IPS DF 4.7 (cell line): ENCODE results near the gene TM4SF1.
"Not testable (repeated sequence)": the region's sequence is repeated elsewhere in the genome, so short reads cannot be mapped to it uniquely, and the experiment has no call there.

Experiments
- DNase-seq: peaks from one replicate; pipeline ENCODE4 v3.0.0-alpha.2; 2013; ENCODE audit warnings: low spot score; ENCODE audit errors: extremely low read depth

The TM4SF1 gene

DNA sequence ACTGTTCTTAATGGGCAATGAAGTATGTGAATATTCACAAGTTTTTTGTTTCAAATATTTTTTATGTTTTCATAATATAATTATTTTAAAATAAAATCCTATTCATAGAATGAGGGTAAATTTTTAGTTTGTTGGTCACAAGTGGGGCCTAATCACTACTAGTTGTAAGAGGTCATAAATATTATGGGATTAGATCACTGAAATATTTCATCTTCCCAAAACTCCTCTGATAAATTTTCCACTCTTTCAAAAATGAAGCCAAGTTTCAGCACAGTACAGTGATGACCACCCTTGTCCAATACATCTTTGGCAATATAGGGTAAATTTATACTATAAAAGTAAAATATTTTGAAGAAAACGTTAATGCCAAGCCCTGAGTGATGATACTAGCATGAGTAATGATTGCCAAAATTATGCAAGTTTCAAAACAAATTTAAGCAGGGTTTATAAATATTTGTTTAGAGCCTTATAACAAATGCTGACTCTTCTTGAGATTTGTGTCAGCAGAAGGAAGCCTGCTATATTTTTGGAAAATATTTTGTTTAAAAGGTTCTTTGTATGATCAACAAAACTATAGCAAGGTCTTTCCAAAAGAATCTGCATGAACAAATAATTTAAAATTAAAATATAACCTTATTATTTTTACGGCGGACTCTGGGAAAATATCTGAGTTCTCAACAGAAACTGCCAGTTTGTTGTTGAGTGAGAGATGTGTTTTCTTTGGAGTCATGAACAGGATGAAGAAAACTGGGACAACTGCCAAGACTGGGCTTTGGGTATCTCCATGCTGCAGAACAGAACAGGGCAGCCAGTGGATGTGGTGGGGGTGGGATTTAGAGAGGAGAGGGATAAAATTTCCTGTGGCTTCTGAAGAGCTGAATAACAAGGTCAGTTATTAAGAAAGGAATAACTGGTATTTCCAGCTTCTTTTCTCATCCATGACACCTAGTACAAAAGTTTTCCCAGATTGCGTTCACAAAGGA, 17.9 kb upstream of the TM4SF1 start:
- no peak for DNase-seq

DNA sequence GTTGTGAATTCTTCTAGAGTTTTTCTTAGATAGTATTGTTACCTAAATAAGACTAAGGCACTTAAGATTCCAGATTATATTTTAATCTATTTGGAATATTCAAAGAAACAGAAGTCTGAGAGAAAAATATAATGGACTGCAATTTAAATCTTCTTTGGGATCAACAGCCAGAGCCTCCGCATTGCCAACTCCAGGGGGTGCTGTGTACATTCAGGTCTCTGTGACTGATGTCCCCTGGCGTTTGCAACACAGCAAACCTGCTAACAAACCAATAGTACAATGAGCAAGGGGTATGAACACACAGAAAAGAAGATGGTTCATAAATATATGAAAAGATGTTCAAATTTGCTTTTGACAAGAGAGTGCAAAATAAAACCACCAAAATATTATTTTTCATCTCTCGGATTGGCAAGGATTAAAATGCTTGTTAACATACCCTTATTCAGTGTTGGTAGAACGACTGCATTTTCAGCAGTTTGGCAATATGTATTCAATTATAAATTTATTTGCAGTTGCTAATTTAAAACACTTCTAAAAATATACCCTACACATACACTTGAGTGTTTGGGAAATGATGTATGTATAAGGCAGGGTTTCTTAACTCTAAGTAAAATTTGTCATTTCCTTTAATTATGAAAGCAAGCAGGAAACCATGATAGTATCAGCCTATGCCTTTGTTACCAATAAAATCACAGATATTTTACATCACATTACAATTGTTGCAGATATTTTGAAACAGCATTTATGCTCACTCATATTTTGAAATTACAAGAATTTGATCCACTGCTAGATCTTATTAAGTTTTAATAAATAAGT, 16.1 kb upstream of the TM4SF1 start:
- no peak for DNase-seq

DNA sequence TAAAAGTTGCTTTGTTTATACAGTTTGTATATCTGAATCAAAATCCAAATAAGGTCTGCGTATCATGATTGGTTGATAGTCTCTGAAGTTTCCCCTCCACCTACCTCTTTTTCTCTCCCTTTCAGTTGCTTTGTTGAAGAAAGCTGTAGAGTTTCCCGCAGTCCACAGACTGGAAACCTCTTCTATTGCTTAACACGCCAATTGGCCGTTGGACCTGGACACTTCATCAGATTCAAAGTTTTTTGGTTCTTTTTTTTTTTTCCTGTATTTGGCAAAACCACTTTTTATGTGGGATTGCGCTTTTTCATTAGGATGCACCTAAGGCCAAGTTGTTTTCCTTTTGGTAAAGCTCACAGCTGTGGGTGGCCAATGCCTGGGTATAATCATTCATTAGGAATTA, 14.5 kb upstream of the TM4SF1 start:
- DNase-seq: no peak

DNA sequence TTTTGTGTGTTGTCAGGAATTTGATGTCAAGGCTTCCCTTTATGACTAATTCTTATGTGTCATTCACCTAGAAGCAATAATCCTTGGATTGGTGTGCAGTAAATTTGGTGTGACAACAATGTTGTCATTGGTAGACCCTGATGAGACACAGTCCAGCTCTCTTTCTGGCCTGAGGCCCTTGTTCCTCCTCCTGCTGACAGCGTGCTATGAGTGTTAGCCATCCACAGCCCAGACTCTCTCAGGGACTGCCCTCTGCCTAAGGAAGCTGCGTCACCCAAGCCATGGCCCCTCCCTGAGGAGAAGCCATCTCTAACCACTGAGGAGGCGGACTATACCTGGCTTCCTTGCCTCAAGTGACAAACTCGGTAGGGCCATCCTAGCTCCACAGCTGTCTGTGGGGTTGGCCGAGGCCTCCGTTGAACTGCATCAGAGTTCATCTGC, 13.3 kb upstream of the TM4SF1 start:
- no peak for DNase-seq

DNA sequence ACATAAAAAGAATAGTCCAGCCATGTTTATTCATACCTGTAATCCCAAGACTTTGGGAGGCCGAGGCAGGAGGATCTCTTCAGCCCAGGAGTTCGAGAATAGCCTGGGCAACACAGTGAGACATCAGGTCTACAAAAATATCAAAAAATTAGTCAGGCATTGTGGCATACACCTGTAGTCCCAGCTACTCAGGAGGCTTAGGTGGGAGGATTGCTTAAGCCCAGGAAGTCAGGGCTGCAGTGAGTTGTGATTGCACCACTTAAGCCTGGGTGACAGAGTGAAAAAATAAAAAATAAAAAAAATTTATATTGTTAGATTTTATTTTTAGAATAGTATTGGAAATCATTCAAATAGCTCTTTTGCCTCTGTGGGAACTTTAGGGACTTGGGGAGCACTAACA, 12.8 kb upstream of the TM4SF1 start:
- no peak for DNase-seq

DNA sequence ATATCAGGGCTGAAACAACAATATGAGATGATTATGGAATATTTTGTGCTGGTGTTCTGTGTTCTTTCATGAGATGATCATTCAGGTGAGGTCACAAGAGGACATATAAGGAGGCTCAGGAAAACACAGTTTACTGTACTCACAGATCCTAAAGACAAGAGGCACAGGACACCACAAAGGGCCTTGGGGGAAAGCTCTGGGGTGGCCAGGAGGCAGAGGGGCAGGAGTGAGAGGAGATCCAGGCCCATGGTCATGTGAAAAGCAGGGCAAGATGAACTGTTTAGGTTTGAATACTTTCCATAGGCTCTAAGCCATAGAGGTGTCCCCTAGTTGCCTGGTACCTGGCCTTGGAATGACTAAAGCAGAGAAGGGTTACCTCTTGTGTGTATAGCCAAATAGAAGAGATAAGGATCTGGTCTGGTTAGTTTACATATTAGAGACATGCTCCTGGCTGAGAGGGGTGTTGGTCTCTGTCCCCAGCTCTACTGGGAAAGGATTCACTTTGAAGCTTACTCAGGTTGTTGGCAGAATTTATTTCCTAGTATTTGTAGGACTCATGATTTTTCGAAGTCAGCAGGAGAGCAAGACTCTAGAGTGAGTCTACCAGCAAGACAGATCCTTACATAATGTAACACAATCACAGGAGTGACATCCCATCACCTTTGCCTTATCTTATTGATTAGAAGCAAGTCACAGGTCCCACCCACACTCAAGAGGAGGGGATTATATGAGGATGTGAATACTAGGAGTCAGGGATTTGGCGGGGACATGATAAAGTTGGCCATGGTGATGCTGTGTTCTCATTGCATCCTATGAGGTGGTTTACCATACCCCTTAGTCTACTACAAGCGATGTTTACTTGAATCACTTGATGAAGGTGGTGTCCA, 11.3 kb upstream of the TM4SF1 start:
- no peak for DNase-seq

DNA sequence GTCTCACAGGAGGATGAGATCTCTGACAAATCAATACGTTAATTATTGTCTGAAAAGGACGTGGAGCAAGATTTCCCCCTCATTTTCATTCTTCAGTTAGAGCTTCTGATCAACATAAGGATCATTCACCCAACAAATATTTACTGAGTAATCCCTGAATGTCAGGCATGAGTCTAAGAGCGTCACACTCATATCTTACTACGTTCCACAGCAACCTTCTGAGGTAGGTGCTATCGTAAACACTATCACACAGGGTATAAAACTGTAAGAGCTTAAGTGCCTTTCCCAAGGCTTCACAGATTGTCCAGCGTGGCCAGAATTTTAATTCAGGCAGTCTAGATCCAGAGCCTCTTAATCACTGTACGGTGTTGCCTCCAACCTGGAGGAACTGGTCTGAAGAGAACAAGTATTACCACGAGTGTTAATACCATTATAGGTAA, 10.6 kb upstream of the TM4SF1 start:
- DNase-seq: no peak

DNA sequence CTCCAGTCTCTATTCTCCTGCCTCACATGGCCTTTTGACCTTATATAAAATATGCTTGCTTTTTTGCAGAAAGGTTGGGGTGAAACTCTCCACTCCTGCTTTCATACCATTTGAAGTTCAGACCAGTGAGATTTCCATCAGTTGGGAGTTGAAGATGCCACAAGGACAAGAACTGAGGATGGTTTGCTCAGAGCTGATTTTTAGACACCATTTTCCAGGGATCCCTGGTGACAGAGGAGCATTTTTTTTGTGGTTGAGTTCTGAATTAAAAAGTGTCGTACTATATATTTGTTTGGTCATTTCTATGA, 8.8 kb upstream of the TM4SF1 start:
- no peak for DNase-seq

DNA sequence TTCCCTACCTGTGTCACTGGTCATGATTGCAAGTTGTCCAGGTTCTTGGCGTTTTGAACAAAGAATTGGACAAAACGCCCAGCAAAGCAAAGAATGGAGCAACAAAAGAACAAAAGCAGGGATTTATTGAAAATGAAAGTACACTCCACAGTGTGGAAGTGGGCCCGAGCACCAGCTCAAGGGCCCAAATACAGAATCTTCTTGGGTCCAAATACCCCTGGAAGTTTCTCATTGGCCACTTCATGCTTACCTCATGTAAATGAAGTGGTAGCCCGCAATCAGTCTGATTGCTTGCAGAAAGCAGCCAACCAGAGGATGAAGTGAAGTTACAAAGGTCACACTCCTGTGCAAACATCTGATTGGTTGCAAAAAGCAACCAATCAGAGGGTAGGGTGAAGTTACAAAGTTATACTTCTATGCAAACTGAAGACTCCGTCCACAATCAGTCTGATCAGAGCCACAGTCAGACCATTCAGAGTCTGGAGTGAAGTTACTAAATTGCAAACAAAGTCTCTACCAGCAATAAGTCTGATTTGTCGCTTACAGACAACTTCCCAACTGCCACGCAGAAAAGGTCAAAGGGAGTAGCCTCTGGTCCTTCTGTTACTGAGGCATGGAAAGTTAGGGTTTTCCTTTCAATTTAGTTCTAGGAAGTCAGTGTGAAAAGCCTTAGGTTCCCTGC, 8.3 kb upstream of the TM4SF1 start:
- DNase-seq: no peak

DNA sequence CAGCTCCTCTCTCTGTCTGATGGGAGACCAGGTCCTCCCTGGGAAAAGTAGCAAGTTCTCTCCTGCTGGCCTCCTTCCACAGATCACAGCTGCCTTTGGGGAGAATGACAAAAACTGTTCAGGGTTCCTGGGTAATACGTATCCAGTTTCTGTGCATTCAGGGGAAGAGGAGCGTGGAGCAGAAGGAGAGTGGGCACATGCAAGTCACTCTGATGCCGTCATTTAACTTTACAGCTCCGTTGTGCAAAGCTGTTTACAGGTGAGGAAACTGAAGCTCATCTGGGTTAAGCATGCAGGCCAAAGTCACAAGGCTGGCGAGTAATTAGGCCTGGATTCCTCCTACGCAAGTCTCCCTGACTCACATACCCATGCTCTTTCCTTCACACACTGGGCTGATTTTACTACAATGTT, 7.5 kb upstream of the TM4SF1 start:
- no peak for DNase-seq

DNA sequence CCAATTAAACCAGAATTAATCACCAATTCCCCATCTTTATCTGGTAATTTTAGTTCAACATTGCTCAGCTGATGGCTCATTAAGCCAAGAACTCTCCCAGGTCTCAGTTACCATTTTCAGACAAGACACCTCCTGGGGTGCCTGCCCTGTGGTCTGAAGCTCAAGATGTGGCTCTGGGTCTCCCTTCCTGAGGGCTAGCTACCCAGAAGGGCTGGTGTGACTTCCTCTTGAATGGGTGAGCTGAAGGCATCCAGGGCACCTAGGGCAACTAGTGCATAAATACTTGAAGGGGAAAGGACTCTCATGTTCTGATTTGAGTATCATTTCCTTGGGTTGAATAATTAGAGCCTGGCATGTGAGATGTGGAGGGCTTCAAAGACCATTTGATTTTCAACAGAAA, 6.7 kb upstream of the TM4SF1 start:
- DNase-seq: no peak

DNA sequence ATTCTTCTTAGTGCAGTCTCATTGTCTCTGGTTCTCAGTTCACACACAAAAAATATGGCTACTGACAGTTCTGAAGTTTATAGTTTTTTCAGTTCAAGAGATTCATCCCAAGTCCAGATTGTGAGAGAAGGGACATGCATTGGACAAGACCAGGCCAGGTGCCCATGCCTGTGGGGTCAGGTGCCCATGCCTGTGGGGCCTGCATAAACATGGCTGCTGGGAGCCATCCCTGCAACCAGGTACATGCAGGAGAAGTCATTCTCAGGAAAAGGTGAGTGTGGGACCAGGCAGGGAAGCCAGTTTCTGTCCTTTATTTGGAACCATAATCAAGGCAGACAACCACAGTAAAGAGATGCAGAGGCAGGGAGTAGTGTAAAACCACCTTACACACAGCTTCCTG, 6.3 kb upstream of the TM4SF1 start:
- no peak for DNase-seq

DNA sequence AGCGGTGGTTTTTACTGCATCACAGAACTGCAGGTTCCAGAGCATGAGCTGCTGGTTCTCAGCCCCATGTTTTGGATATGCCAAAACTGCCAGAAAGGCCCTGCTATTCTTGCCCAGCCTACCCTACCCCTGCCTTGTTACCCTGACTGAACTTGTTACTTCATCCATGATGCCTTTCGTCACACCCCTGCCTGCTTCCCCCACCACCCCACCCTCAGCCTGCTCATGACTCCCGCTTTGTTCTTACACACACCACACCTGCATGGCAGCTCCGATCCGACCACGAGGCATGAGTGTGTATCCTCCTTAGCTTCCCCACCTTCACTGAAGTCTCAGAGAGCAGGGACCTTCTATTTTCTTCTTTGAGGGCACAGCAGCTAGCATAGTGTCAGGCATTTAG, 5.1 kb upstream of the TM4SF1 start:
- no peak for DNase-seq

DNA sequence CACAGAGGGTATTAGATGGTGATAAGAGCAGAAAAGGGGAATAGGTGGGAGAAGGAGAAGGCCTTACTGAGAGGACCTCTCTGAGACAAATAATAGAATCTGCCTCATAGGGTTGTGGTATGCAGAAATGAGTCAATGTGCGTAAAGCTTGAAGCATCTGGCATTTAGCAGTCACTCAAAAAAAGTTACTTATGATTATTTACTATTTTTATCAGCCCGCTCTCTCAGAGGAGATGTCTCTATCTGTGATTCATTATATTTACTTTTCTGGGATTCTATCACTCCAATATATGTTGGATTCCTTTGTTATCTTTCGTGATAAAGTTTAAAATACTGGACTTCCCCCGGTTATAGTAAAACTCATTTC, 4.6 kb upstream of the TM4SF1 start:
- DNase-seq: no peak

DNA sequence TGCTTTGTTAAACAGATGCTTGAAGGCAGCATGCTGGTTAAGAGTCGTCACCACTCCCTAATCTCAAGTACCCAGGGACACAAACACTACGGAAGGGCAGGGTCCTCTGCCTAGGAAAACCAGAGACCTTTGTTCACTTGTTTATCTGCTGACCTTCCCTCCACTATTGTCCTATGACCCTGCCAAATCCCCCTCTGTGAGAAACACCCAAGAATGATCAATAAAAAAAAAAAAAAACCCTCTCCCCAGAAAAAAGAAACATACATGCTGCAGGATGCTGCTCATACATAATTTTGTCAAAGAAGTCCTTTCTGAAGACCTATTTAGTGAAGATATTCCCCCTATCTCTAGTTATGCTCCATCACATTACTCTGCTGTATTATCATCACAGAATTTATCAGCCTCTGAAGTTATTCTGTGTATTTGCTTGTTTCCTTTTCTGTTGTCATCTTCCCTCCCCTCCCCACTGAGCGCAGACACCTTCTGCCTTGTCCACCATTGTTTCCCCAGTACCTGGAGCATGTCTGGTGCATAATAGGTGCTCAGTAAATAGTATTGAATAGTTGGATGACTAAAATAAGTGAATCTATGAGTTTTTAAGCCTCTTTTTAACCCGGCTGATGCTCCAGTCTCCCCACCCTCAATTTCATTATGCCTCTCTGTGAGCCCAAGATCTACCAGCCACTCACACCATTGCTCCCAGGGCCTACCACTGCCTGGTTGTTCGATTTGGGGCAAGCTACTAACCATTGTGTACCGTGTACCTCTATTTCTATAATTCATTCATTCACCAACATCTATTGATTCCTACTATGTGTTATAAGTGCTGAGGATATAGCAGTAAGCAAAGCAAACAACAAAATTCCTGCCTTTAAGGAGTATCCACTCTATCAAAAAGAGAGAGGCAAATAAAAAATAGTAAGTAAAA, 4.0 kb upstream of the TM4SF1 start:
- DNase-seq: no peak

DNA sequence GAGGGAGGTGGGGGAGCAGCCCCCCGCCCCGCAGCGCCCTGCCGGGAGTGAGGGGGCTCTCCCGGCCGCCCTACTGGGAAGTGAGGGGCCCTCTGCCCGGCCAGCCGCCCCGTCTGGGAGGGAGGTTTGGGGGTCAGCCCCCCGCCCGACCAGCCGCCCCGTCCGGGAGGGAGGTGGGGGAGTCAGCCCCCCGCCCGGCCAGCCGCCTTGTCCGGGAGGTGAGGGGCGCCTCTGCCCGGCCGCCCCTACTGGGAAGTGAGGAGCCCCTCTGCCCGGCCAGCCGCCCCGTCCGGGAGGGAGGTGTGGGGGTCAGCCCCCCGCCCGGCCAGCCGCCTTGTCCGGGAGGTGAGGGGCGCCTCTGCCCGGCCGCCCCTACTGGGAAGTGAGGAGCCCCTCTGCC, 2.8 kb upstream of the TM4SF1 start:
- not testable (repeated sequence) for DNase-seq

DNA sequence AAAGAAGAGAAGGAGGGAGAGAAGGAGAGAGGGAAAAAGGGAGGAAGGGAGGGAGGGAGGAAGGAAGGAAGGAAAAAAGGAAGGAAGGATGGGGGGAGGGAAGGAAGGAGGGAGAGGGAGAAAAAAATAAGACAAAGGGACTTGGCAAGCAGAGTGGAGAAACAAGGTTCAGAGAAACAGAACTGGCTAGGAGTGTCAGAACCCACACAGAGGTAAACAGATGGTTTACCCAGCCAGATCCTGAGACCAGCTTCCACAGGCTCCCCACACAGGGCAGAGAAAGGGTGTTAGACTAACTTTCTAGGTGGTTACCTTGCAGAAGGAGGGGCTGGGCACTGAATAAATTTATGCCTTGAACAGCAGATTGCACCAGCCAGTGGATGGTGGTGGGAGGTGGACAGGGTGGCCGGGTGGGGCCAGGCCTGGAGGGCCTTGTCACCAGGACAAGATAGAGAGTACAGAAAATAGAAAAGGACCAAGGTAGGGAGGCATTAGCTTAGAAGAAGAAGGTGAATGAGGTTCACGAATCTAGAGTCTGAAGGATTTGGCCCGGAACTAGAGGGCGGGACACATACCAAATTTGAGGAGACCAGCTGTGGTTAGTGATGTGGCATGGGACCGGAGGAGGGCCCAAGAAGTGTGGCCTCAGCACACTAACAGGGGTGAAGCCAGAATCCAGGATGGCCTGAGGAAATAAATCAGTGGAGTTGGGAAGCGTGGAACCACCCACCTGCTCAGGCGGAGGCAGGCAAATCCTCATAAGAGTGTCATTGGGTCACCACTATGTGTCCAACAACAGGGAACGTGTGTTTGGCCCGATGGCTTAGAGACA, 1.2 kb upstream of the TM4SF1 start:
- no peak for DNase-seq

DNA sequence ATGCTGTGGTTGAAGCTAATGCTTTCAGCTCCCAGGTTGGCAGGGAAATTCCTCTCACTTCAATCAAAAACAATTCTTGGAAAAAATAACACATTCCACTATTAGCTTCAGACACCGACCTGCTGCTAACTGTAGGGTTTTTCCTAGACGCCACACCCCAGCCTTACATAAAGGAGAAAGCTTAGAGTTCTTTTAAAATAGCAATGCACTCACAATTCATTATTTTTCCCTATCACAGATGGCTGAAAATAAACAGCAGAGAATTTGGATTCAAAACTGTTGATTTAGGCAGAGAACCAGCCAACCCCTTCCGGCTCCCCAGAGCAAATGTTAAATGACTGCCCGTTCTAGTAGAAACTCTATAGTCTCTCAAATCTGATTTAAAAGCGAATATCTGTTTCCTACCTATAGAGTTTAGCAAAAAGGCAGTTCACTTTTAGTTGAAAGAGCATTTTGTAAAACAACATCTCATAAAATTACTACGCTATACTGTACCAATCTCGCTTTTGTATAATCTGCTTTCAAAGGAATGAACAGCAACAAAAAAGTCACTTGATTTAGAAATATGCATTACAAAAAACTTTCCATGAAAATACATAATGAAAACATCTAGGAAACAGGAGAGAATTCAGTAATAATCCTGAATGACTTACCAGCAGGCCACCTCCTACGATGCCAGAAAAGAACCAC, 586 bp downstream of the TM4SF1 start:
- DNase-seq: no peak
